ENCODE measurements around the gene HOXB3. TPM values are rescaled to one million over a fixed set of nuclear protein-coding genes. Genes with fewer than 3 reads are reported as not detected.

Gene HOXB3
- total and polyA plus RNA-seq, 2 of the 13 experiments (the other 11 are each of a cell fraction or from before 2014, with no cell fraction given) = not detected

GRCh38 chr17:48623583-48623982 is 33.5 kb upstream of the HOXB3 start (continued):
- no peak for TF ChIP-seq GABPA (IDR thresholded peaks at IDR 0.05; ENCODE audit: low read depth, low read length)
- TF ChIP-seq GABPA (CRISPR knock-in tag; IDR thresholded peaks at IDR 0.05; ENCODE audit: low read depth) = no peak
- TF ChIP-seq ZNF879 (CRISPR knock-in tag; IDR thresholded peaks at IDR 0.05) = no peak
- no peak for TF ChIP-seq CCDC6 (CRISPR knock-in tag; IDR thresholded peaks at IDR 0.05)

GRCh38 chr17:48622857-48623256 is 32.8 kb upstream of the HOXB3 start:
- Histone ChIP-seq H3K27me3 (ENCODE audit: control insufficient read depth in 1 of 2, insufficient read depth in 2 of 2, low read length in 2 of 2) (peaks cover 48 to 97% of the 10 kb centered on the region in 2 experiments), H3K9ac (ENCODE audit: insufficient read depth, low read depth, low read length) (no peak overlapping the region), H3K36me3 (replicated peaks in 1 of 2; ENCODE audit: control insufficient read depth in 1 of 2, insufficient read depth in 2 of 2, low read length in 2 of 2) (no peaks in the 10 kb centered on the region), H2AFZ (ENCODE audit: low read length) (no peak overlapping the region), H4K20me1 (ENCODE audit: insufficient read depth, low read length) (peaks cover 3% of the 10 kb centered on the region; the same call in 1 of the 2 replicates), H3K79me2 (ENCODE audit: insufficient read depth, low read length) (no peaks in the 10 kb centered on the region), H3K4me1 (ENCODE audit: insufficient read depth, low read length) (no peaks in the 10 kb centered on the region), H3K9me3 (ENCODE audit: low read length) (no peaks in the 10 kb centered on the region), H3K27ac (ENCODE audit: extremely low read length, insufficient read depth, low read length) (no peak overlapping the region), H3K4me3 (replicated peaks in 1 of 3; ENCODE audit: insufficient read depth in 1 of 3, low read depth in 2 of 3, low read length in 3 of 3) (no peak overlapping the region), H3K4me2 (ENCODE audit: low read depth, low read length) (no peak overlapping the region)
- intact Hi-C loops (cut with micrococcal nuclease; ENCODE audit: unreplicated experiment) = no loop called here
- in situ Hi-C loops (cut with HindIII; ENCODE audit: extremely low pct_ligation_motif_present, low pct_unique_long_range_greater_than_20kb) = no loop called here
- ATAC-seq = no peak
- POLR2A ChIA-PET = no interaction called here
- BruUV-seq (replicated peaks) = no TSS peak
- 22% methylated on average over 11 of the region's 11 CpGs for WGBS (ENCODE audit: low lambda C conversion rate)
- CTCF ChIA-PET (ENCODE audit: low intra/inter-chr PET ratio, low total read pairs) = no interaction called here
- DNase-seq (ENCODE audit: low spot score) = no peak
- no peak for FAIRE-seq
- TF ChIP-seq ZNF577 (CRISPR knock-in tag; IDR thresholded peaks at IDR 0.05; ENCODE audit: borderline replicate concordance, low read depth) (no peak), ZBTB7B (CRISPR knock-in tag; IDR thresholded peaks at IDR 0.05) (no peak), MEIS2 (CRISPR knock-in tag; IDR thresholded peaks at IDR 0.05) (no peak), KDM3A (CRISPR knock-in tag; IDR thresholded peaks at IDR 0.05; ENCODE audit: low read depth) (no peak), ZNF792 (CRISPR knock-in tag; IDR thresholded peaks at IDR 0.05) (no peak), ZNF549 (CRISPR knock-in tag; IDR thresholded peaks at IDR 0.05) (no peak), AHR (CRISPR knock-in tag; IDR thresholded peaks at IDR 0.05) (no peak), RXRA (CRISPR knock-in tag; IDR thresholded peaks at IDR 0.05) (no peak), DNMT1 (CRISPR knock-in tag; IDR thresholded peaks at IDR 0.05) (no peak), MXD4 (CRISPR knock-in tag; IDR thresholded peaks at IDR 0.05) (no peak), CTCF (CRISPR knock-in tag; IDR thresholded peaks at IDR 0.05) (no peak), RBM39 (IDR thresholded peaks at IDR 0.05; ENCODE audit: low read depth, low read length, poor library complexity, severe bottlenecking) (no peak), RAD51 (IDR thresholded peaks at IDR 0.05; ENCODE audit: borderline replicate concordance) (no peak), TFDP2 (CRISPR knock-in tag; IDR thresholded peaks at IDR 0.05) (no peak), HOXA5 (CRISPR knock-in tag; IDR thresholded peaks at IDR 0.05) (no peak), ZSCAN31 (CRISPR knock-in tag; IDR thresholded peaks at IDR 0.05; ENCODE audit: low read depth) (no peak), TEAD2 (CRISPR knock-in tag; IDR thresholded peaks at IDR 0.05) (no peak)
